HFFc6 (cell line): ENCODE measurements around the gene SLC39A11. TPM values are rescaled to one million over a fixed set of nuclear protein-coding genes. Genes with fewer than 3 reads are reported as not detected.
A peak's percentile ranks its signal among the peaks of the same experiment; 100 is the strongest.

Experiments used
- DNase-seq: peaks from one replicate; pipeline ENCODE4 v3.0.0-alpha.2; 2018
- H3K27ac Mint-ChIP-seq: 2 replicates; pipeline ENCODE4 v1.8.0; 2020; ENCODE audit warnings: mild to moderate bottlenecking, mixed read lengths
- H3K27me3 Mint-ChIP-seq: 2 replicates; pipeline ENCODE4 v1.8.0; 2021; ENCODE audit warnings: mild to moderate bottlenecking, moderate library complexity, mixed read lengths; ENCODE audit not compliant: insufficient read depth
- H3K36me3 Mint-ChIP-seq: 2 replicates; pipeline ENCODE4 v1.8.0; 2021; ENCODE audit warnings: low read depth, mixed read lengths
- H3K4me1 Mint-ChIP-seq: 2 replicates; pipeline ENCODE4 v1.8.0; 2020; ENCODE audit warnings: low read depth, mixed read lengths
- H3K4me3 Mint-ChIP-seq: 2 replicates; pipeline ENCODE4 v1.8.0; 2020; ENCODE audit warnings: mild to moderate bottlenecking, moderate library complexity, mixed read lengths
- H3K9me3 Mint-ChIP-seq: 2 replicates; pipeline ENCODE4 v1.8.0; 2020; ENCODE audit warnings: mild to moderate bottlenecking, mixed read lengths
- CTCF ChIP-seq: fragments of 200-600 bp; sonication (generic); IDR thresholded peaks from 2 replicates; pipeline ENCODE4 v1.5.0; 2021; ENCODE audit warnings: antibody characterized with exemption, mild to moderate bottlenecking
- total RNA-seq, 6 experiments: library from RNA; stranded (reverse); fragmentation: NEBNext Ultra II Directional; extraction: Animal tissue kit (Norgen Biotek cat#: 25700); gene quantifications; 2 replicates in 1 of 6; 3 replicates in 5 of 6; pipeline ENCODE4 v1.2.3, GENCODE V29; 2021

SLC39A11 gene
- total RNA-seq, 6 experiments from 2014 or later: 29.7 to 40.6 (median 34.9) TPM

GRCh38 chr17:72891627-72892026, 200.9 kb downstream of the SLC39A11 start:
- peaks cover 10% of the 10 kb centered on the region for H3K36me3 Mint-ChIP-seq
- no peak for DNase-seq
- no peak overlapping the region for H3K4me3 Mint-ChIP-seq
- H3K9me3 Mint-ChIP-seq: no peaks in the 10 kb centered on the region
- H3K27me3 Mint-ChIP-seq: no peaks in the 10 kb centered on the region
- peak overlapping the region; percentile 34; the same call in 1 of the 2 replicates for H3K27ac Mint-ChIP-seq
- H3K4me1 Mint-ChIP-seq: peaks cover 71% of the 10 kb centered on the region
- no peak for TF ChIP-seq CTCF

- DNase-seq: peak; percentile 49
- H3K4me3 Mint-ChIP-seq: peak overlapping the region; percentile 43
- no peaks in the 10 kb centered on the region for H3K9me3 Mint-ChIP-seq
- H3K27me3 Mint-ChIP-seq: no peaks in the 10 kb centered on the region
- H3K27ac Mint-ChIP-seq: peak overlapping the region; percentile 82
- H3K36me3 Mint-ChIP-seq: peaks cover 18% of the 10 kb centered on the region
- peaks cover 71% of the 10 kb centered on the region for H3K4me1 Mint-ChIP-seq
- TF ChIP-seq CTCF: no peak
These were observed 201.8 kb downstream of the SLC39A11 start for GRCh38 chr17:72890711-72891110.

- DNase-seq: peak; percentile 16
- H3K27ac Mint-ChIP-seq: peak overlapping the region; percentile 64; the same call in 1 of the 2 replicates
- no peaks in the 10 kb centered on the region for H3K9me3 Mint-ChIP-seq
- no peak overlapping the region; the same call in 1 of the 2 replicates for H3K4me3 Mint-ChIP-seq
- TF ChIP-seq CTCF: no peak
- peaks cover 15% of the 10 kb centered on the region; the same call in 1 of the 2 replicates for H3K36me3 Mint-ChIP-seq
- H3K4me1 Mint-ChIP-seq: peaks cover 54% of the 10 kb centered on the region
- H3K27me3 Mint-ChIP-seq: no peaks in the 10 kb centered on the region
These were observed 204.6 kb downstream of the SLC39A11 start for GRCh38 chr17:72887917-72888316.

GRCh38 chr17:72887322-72887721, 205.2 kb downstream of the SLC39A11 start:
- H3K27me3 Mint-ChIP-seq: no peaks in the 10 kb centered on the region
- H3K4me3 Mint-ChIP-seq: no peak overlapping the region
- no peak overlapping the region for H3K27ac Mint-ChIP-seq
- H3K4me1 Mint-ChIP-seq: peaks cover 48% of the 10 kb centered on the region
- H3K9me3 Mint-ChIP-seq: no peaks in the 10 kb centered on the region
- peaks cover 15% of the 10 kb centered on the region; the same call in 1 of the 2 replicates for H3K36me3 Mint-ChIP-seq
- TF ChIP-seq CTCF: no peak
- DNase-seq: no peak

GRCh38 chr17:72886622-72887021, 205.9 kb downstream of the SLC39A11 start:
- Mint-ChIP-seq H3K4me1 (peaks cover 44% of the 10 kb centered on the region), H3K27ac (no peak overlapping the region), H3K27me3 (no peaks in the 10 kb centered on the region), H3K4me3 (no peak overlapping the region), H3K36me3 (peaks cover 15% of the 10 kb centered on the region; the same call in 1 of the 2 replicates), H3K9me3 (no peaks in the 10 kb centered on the region)
- TF ChIP-seq CTCF: no peak
- DNase-seq: no peak

- H3K36me3 Mint-ChIP-seq: peaks cover 30% of the 10 kb centered on the region
- peaks cover 16% of the 10 kb centered on the region for H3K9me3 Mint-ChIP-seq
- TF ChIP-seq CTCF: no peak
- no peak for DNase-seq
- H3K4me3 Mint-ChIP-seq: no peak overlapping the region
- peaks cover 38% of the 10 kb centered on the region for H3K4me1 Mint-ChIP-seq
- no peak overlapping the region for H3K27ac Mint-ChIP-seq
- H3K27me3 Mint-ChIP-seq: no peaks in the 10 kb centered on the region
These were observed 208.4 kb downstream of the SLC39A11 start for GRCh38 chr17:72884066-72884465.
